Measurements from ENCODE around the gene KCNT1. TPM values are rescaled to one million over a fixed set of nuclear protein-coding genes. Genes with fewer than 3 reads are reported as not detected.
A peak's percentile ranks its signal among the peaks of the same experiment; 100 is the strongest.

KCNT1 gene
- 0.10 TPM in 1 of 2 replicates, not detected in the other for total RNA-seq (2014; rRNA removed; shearing (Covaris generic))

GRCh38 chr9:135701959-135702721 is at the start of gene KCNT1:
Gene KCNT1, plus strand, starts transcription at chr9:135702185. Its CDS starts 74 bp downstream, at chr9:135702259.
- H3K27me3 ChIP-seq (ENCODE audit: control insufficient read depth, insufficient read depth, low read length): peaks cover 2% of the 10 kb centered on the region; the same call in 1 of the 2 replicates
- peak; percentile 100 for DNase-seq
- peak within 1 kb of the TSS; percentile 27 for H3K4me3 ChIP-seq (ENCODE audit: insufficient read depth, low read depth, low read length)
- no peaks in the 10 kb centered on the region for H3K36me3 ChIP-seq (replicated peaks; ENCODE audit: control insufficient read depth, insufficient read depth, low read length)

- peaks cover 3% of the 10 kb centered on the region for H3K36me3 ChIP-seq (replicated peaks; ENCODE audit: control insufficient read depth, insufficient read depth, low read length)
These were observed 46.7 kb upstream of the KCNT1 start for GRCh38 chr9:135655317-135655716.

GRCh38 chr9:135657416-135657815 is 44.6 kb upstream of the KCNT1 start:
- DNase-seq: no peak
- H3K4me3 ChIP-seq (ENCODE audit: insufficient read depth, low read depth, low read length): no peak overlapping the region
- no peaks in the 10 kb centered on the region; the same call in none of the 2 replicates for H3K36me3 ChIP-seq (replicated peaks; ENCODE audit: control insufficient read depth, insufficient read depth, low read length)
- no peaks in the 10 kb centered on the region for H3K27me3 ChIP-seq (ENCODE audit: control insufficient read depth, insufficient read depth, low read length)

More at GRCh38 chr9:135655317-135655716, 46.7 kb upstream of the KCNT1 start:
- Histone ChIP-seq H3K4me3 (ENCODE audit: insufficient read depth, low read depth, low read length) (no peak overlapping the region), H3K27me3 (ENCODE audit: control insufficient read depth, insufficient read depth, low read length) (no peaks in the 10 kb centered on the region)
- DNase-seq: no peak

GRCh38 chr9:135659252-135659651 is 42.7 kb upstream of the KCNT1 start:
- Histone ChIP-seq H3K4me3 (ENCODE audit: insufficient read depth, low read depth, low read length) (no peak overlapping the region), H3K36me3 (replicated peaks; ENCODE audit: control insufficient read depth, insufficient read depth, low read length) (no peaks in the 10 kb centered on the region; the same call in none of the 2 replicates), H3K27me3 (ENCODE audit: control insufficient read depth, insufficient read depth, low read length) (no peaks in the 10 kb centered on the region)
- DNase-seq: peak; percentile 19

- Histone ChIP-seq H3K36me3 (replicated peaks; ENCODE audit: control insufficient read depth, insufficient read depth, low read length) (no peaks in the 10 kb centered on the region), H3K27me3 (ENCODE audit: control insufficient read depth, insufficient read depth, low read length) (no peaks in the 10 kb centered on the region), H3K4me3 (ENCODE audit: insufficient read depth, low read depth, low read length) (no peak overlapping the region)
- peak; percentile 7 for DNase-seq
These were observed 41.6 kb upstream of the KCNT1 start for GRCh38 chr9:135660407-135660806.

GRCh38 chr9:135661816-135662560 is 40.0 kb upstream of the KCNT1 start:
- no peak overlapping the region for H3K4me3 ChIP-seq (ENCODE audit: insufficient read depth, low read depth, low read length)
- DNase-seq: peak; percentile 31
- no peaks in the 10 kb centered on the region for H3K27me3 ChIP-seq (ENCODE audit: control insufficient read depth, insufficient read depth, low read length)
- H3K36me3 ChIP-seq (replicated peaks; ENCODE audit: control insufficient read depth, insufficient read depth, low read length): no peaks in the 10 kb centered on the region

GRCh38 chr9:135662758-135663450 is 39.1 kb upstream of the KCNT1 start, which contains the start of gene LCN9:
Gene LCN9, plus strand, starts transcription at chr9:135663309. Its CDS starts 13 bp downstream, at chr9:135663322.
- Histone ChIP-seq H3K36me3 (replicated peaks; ENCODE audit: control insufficient read depth, insufficient read depth, low read length) (no peaks in the 10 kb centered on the region), H3K4me3 (ENCODE audit: insufficient read depth, low read depth, low read length) (no peak within 1 kb of the TSS), H3K27me3 (ENCODE audit: control insufficient read depth, insufficient read depth, low read length) (no peaks in the 10 kb centered on the region)
- peak; percentile 49 for DNase-seq

GRCh38 chr9:135663451-135663770 is 38.6 kb upstream of the KCNT1 start:
- DNase-seq: peak; percentile 27
- Histone ChIP-seq H3K36me3 (replicated peaks; ENCODE audit: control insufficient read depth, insufficient read depth, low read length) (no peaks in the 10 kb centered on the region), H3K4me3 (ENCODE audit: insufficient read depth, low read depth, low read length) (no peak overlapping the region), H3K27me3 (ENCODE audit: control insufficient read depth, insufficient read depth, low read length) (no peaks in the 10 kb centered on the region)

GRCh38 chr9:135663857-135664256 is 38.1 kb upstream of the KCNT1 start:
- Histone ChIP-seq H3K27me3 (ENCODE audit: control insufficient read depth, insufficient read depth, low read length) (no peaks in the 10 kb centered on the region), H3K4me3 (ENCODE audit: insufficient read depth, low read depth, low read length) (no peak overlapping the region), H3K36me3 (replicated peaks; ENCODE audit: control insufficient read depth, insufficient read depth, low read length) (no peaks in the 10 kb centered on the region)
- peak; percentile 33 for DNase-seq

- no peaks in the 10 kb centered on the region for H3K36me3 ChIP-seq (replicated peaks; ENCODE audit: control insufficient read depth, insufficient read depth, low read length)
- no peak overlapping the region for H3K4me3 ChIP-seq (ENCODE audit: insufficient read depth, low read depth, low read length)
- H3K27me3 ChIP-seq (ENCODE audit: control insufficient read depth, insufficient read depth, low read length): no peaks in the 10 kb centered on the region
- peak; percentile 41 for DNase-seq
These were observed 37.7 kb upstream of the KCNT1 start for GRCh38 chr9:135664266-135664665.

- Histone ChIP-seq H3K36me3 (replicated peaks; ENCODE audit: control insufficient read depth, insufficient read depth, low read length) (no peaks in the 10 kb centered on the region), H3K4me3 (ENCODE audit: insufficient read depth, low read depth, low read length) (no peak overlapping the region), H3K27me3 (ENCODE audit: control insufficient read depth, insufficient read depth, low read length) (no peaks in the 10 kb centered on the region)
- DNase-seq: peak; percentile 43
These were observed 36.9 kb upstream of the KCNT1 start for GRCh38 chr9:135664801-135665794.

- Histone ChIP-seq H3K4me3 (ENCODE audit: insufficient read depth, low read depth, low read length) (no peak overlapping the region), H3K27me3 (ENCODE audit: control insufficient read depth, insufficient read depth, low read length) (no peaks in the 10 kb centered on the region), H3K36me3 (replicated peaks; ENCODE audit: control insufficient read depth, insufficient read depth, low read length) (no peaks in the 10 kb centered on the region)
- no peak for DNase-seq
These were observed 36.2 kb upstream of the KCNT1 start for GRCh38 chr9:135665795-135666189.

- H3K36me3 ChIP-seq (replicated peaks; ENCODE audit: control insufficient read depth, insufficient read depth, low read length): no peaks in the 10 kb centered on the region
- DNase-seq: peak; percentile 51
- H3K27me3 ChIP-seq (ENCODE audit: control insufficient read depth, insufficient read depth, low read length): no peaks in the 10 kb centered on the region
- no peak overlapping the region for H3K4me3 ChIP-seq (ENCODE audit: insufficient read depth, low read depth, low read length)
These were observed 35.2 kb upstream of the KCNT1 start for GRCh38 chr9:135666534-135667462.
